Measurements from ENCODE around the gene ZNF516. TPM values are rescaled to one million over a fixed set of nuclear protein-coding genes. Genes with fewer than 3 reads are reported as not detected.

The ZNF516 gene
- total and polyA plus RNA-seq, 10 of the 15 experiments (the other 5 are each of a cell fraction or from before 2014, with no cell fraction given): 2.0 to 32.0 (median 8.3) TPM

- in situ Hi-C loops (cut with MboI): no loop called here
Observed at GRCh38 chr18:76391038-76391437, 104.0 kb downstream of the ZNF516 start.

More at GRCh38 chr18:76391038-76391437, 104.0 kb downstream of the ZNF516 start:
- ChIA-PET POLR2A (no interaction called here), CTCF (interaction anchor here (0.6 kb wide), 1 partner anchor 319 kb away, joined by 4 read pairs; no protein-coding TSS in a partner anchor), SMC1A (ENCODE audit: uncharacterized antibody, unreplicated experiment) (no interaction called here), RAD21 (ENCODE audit: unreplicated experiment) (no interaction called here)
- Histone ChIP-seq H2AFZ (ENCODE audit: control insufficient read depth, low read depth, low read length) (no peak overlapping the region), H4K20me1 (ENCODE audit: control insufficient read depth, insufficient read depth) (peaks cover 7% of the 10 kb centered on the region), H3K9me3 (replicated peaks; ENCODE audit: control insufficient read depth, insufficient read depth, low read length) (no peaks in the 10 kb centered on the region; the same call in 2 of the 3 replicates), H3K4me1 (ENCODE audit: control insufficient read depth, insufficient read depth, low read length) (peaks cover 23% of the 10 kb centered on the region), H3K4me3 (no peak overlapping the region), H3K36me3 (ENCODE audit: control insufficient read depth in 2 of 2, insufficient read depth in 2 of 2, low read length in 1 of 2) (no peaks in the 10 kb centered on the region; a peak in 2 of 4 replicates), H3K9ac (ENCODE audit: control insufficient read depth, insufficient read depth, low read length) (no peak overlapping the region), H3K79me2 (ENCODE audit: control insufficient read depth, insufficient read depth, low read length) (peaks cover 24% of the 10 kb centered on the region), H3K27me3 (replicated peaks in 1 of 2; ENCODE audit: control insufficient read depth in 2 of 2, insufficient read depth in 2 of 2, low read length in 1 of 2) (no peaks in the 10 kb centered on the region), H3K4me2 (ENCODE audit: control insufficient read depth, insufficient read depth) (no peak overlapping the region), H3K27ac (ENCODE audit: control insufficient read depth, insufficient read depth) (no peak overlapping the region)
- TF ChIP-seq FOXK2 (IDR thresholded peaks at IDR 0.05) (no peak), CBFB (IDR thresholded peaks at IDR 0.05; ENCODE audit: low read depth) (no peak), BHLHE40 (IDR thresholded peaks at IDR 0.05; ENCODE audit: borderline replicate concordance in 1 of 2, low read depth in 2 of 2, low read length in 1 of 2) (no peak), CBX3 (IDR thresholded peaks at IDR 0.05; ENCODE audit: borderline replicate concordance, low read depth) (no peak), KAT2A (conservative IDR thresholded peaks at IDR 0.05; ENCODE audit: control insufficient read depth, low read depth, low read length) (no peak), MYB (IDR thresholded peaks at IDR 0.05; ENCODE audit: borderline replicate concordance, low read depth, low read length) (no peak), ZNF384 (IDR thresholded peaks at IDR 0.05; ENCODE audit: borderline replicate concordance, low read depth, low read length) (no peak), NFYB (IDR thresholded peaks at IDR 0.05; ENCODE audit: insufficient read depth, low read depth, low read length) (no peak), RBBP5 (conservative IDR thresholded peaks at IDR 0.05) (no peak), ZSCAN29 (IDR thresholded peaks at IDR 0.05) (no peak), ATF7 (IDR thresholded peaks at IDR 0.05; ENCODE audit: low read depth) (no peak), RAD51 (IDR thresholded peaks at IDR 0.05) (no peak), TCF3 (IDR thresholded peaks at IDR 0.05; ENCODE audit: borderline replicate concordance, insufficient read depth, low read depth, low read length) (no peak), IRF4 (IDR thresholded peaks at IDR 0.05; ENCODE audit: low read depth, low read length) (no peak), ZZZ3 (IDR thresholded peaks at IDR 0.05; ENCODE audit: control insufficient read depth, insufficient read length, low read depth) (no peak), BCL3 (IDR thresholded peaks at IDR 0.05; ENCODE audit: borderline replicate concordance, insufficient read depth, low read depth, low read length, poor library complexity, severe bottlenecking) (no peak), YY1 (IDR thresholded peaks at IDR 0.05; ENCODE audit: low read depth, low read length) (no peak), FOXM1 (IDR thresholded peaks at IDR 0.05; ENCODE audit: low read depth, low read length) (no peak)
- TF ChIP-seq, protein P1, sequence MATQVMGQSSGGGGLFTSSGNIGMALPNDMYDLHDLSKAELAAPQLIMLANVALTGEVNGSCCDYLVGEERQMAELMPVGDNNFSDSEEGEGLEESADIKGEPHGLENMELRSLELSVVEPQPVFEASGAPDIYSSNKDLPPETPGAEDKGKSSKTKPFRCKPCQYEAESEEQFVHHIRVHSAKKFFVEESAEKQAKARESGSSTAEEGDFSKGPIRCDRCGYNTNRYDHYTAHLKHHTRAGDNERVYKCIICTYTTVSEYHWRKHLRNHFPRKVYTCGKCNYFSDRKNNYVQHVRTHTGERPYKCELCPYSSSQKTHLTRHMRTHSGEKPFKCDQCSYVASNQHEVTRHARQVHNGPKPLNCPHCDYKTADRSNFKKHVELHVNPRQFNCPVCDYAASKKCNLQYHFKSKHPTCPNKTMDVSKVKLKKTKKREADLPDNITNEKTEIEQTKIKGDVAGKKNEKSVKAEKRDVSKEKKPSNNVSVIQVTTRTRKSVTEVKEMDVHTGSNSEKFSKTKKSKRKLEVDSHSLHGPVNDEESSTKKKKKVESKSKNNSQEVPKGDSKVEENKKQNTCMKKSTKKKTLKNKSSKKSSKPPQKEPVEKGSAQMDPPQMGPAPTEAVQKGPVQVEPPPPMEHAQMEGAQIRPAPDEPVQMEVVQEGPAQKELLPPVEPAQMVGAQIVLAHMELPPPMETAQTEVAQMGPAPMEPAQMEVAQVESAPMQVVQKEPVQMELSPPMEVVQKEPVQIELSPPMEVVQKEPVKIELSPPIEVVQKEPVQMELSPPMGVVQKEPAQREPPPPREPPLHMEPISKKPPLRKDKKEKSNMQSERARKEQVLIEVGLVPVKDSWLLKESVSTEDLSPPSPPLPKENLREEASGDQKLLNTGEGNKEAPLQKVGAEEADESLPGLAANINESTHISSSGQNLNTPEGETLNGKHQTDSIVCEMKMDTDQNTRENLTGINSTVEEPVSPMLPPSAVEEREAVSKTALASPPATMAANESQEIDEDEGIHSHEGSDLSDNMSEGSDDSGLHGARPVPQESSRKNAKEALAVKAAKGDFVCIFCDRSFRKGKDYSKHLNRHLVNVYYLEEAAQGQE (IDR thresholded peaks at IDR 0.05; ENCODE audit: low read depth, low read length): no peak
- TF ChIP-seq, protein P2, sequence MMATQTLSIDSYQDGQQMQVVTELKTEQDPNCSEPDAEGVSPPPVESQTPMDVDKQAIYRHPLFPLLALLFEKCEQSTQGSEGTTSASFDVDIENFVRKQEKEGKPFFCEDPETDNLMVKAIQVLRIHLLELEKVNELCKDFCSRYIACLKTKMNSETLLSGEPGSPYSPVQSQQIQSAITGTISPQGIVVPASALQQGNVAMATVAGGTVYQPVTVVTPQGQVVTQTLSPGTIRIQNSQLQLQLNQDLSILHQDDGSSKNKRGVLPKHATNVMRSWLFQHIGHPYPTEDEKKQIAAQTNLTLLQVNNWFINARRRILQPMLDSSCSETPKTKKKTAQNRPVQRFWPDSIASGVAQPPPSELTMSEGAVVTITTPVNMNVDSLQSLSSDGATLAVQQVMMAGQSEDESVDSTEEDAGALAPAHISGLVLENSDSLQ (IDR thresholded peaks at IDR 0.05): no peak
- FAIRE-seq (no peak), DNase-seq (ENCODE audit: low read depth, low spot score) (no peak), ATAC-seq (no peak)
- 77% methylated on average over 9 of the region's 9 CpGs for WGBS (ENCODE audit: insufficient coverage, insufficient replicate concordance, low lambda C conversion rate, missing lambda C conversion rate)
- BruUV-seq (replicated peaks): no TSS peak
- intact Hi-C loops (cut with micrococcal nuclease; ENCODE audit: unreplicated experiment): no loop called here

Measured in GM12878 (cell line).